GM12874 (cell line): Measurements from ENCODE around the gene CCNE1.

Experiments used
- TF ChIP-seq, protein P1 (sequence below): IDR thresholded peaks from 2 replicates; pipeline ENCODE4 v1.5.1; 2011; ENCODE audit warnings: low read depth, mild to moderate bottlenecking, control low read depth, low read length, moderate library complexity; ENCODE audit not compliant: insufficient read depth

Gene CCNE1

DNA sequence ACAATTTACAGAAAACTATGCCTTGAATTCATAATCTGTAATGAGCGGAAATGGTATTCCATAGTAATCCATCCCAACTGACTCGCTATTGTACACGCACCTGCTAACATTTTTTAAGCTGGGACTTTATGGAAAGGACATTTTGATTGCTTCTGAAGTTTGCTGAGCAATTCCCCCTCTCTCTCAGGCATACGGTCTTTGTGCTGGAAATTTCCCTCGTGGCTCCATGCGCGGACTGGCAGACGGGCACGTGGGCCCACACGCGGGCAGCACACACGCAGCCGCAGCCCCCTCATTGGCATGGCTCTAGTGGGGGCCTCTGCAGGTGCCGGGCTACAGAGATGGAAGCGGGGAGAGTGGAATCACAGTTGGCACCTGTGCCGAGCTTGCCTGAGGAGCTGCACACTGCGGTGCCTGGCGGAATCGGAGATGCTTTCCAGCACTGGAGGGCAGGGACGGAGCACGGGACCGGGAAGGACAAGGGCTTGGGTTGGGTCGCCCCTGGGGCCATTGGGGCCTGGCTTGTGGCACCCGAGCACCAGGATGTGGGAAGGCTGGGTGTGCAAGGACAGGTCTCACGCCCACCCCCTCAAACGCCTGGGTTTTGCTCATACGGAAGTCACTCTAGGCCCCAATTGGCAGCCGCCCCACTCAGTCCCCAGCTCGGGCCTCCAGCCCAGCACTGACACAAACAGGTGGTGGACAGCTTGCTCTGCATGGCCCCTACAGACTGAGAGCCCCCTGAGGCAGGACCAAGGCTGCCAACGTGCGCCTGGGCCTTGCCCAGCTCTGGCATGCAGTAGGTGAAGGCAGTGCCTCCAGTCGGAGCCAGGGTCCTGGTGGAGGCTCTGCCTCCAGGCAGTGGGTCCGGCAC, 30.2 kb upstream of the CCNE1 start:
- TF ChIP-seq, protein P1, sequence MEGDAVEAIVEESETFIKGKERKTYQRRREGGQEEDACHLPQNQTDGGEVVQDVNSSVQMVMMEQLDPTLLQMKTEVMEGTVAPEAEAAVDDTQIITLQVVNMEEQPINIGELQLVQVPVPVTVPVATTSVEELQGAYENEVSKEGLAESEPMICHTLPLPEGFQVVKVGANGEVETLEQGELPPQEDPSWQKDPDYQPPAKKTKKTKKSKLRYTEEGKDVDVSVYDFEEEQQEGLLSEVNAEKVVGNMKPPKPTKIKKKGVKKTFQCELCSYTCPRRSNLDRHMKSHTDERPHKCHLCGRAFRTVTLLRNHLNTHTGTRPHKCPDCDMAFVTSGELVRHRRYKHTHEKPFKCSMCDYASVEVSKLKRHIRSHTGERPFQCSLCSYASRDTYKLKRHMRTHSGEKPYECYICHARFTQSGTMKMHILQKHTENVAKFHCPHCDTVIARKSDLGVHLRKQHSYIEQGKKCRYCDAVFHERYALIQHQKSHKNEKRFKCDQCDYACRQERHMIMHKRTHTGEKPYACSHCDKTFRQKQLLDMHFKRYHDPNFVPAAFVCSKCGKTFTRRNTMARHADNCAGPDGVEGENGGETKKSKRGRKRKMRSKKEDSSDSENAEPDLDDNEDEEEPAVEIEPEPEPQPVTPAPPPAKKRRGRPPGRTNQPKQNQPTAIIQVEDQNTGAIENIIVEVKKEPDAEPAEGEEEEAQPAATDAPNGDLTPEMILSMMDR = no peak

DNA sequence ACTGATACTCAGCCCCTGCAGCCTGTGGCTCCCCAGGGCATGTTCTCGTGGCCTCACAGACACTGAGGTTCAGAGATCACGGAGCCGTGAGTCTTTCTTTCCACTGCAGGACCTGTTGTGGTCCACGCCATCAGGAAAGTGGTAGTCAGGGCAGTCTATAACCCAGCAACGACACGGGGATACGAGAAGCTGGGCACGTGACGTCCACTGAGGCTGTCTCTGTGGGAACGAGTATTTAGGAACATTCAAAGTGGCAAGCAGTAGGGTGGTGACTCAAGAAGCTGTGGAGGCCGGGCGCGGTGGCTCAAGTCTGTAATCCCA, 29.6 kb upstream of the CCNE1 start:
- TF ChIP-seq, protein P1 = no peak

DNA sequence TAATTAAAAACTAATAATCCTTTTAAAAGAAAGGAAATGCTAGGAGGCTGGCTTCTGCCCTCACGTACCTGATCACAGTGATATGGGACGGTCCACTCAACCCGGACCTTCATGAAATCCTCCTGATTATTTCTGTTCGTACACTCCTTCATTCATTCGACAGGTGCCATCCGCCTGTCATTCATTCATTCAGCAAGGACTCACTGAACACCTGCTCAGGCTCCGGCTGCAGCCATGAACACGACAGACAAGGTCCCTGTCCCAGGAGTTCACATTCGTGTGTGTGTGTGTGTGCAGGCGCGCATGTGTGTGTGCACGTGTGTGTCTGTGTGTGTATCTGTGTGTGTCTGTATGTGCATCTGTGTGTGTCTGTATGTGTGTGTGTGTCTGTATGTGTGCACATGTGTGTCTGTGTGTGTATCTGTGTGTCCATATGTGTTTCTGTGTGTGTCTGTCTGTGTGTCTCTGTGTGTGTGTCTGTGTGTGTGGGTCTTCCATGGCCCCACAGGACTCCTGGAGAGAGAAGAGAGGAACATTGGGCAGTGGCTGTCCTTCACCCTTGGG, 28.1 kb upstream of the CCNE1 start:
- TF ChIP-seq, protein P1 = no peak

GRCh38 chr19:29784598-29785223, 27.1 kb upstream of the CCNE1 start:
- TF ChIP-seq, protein P1 = no peak

GRCh38 chr19:29785360-29785759, 26.4 kb upstream of the CCNE1 start:
- TF ChIP-seq, protein P1 = no peak

- TF ChIP-seq, protein P1 = peak; percentile 65
Observed at GRCh38 chr19:29785955-29786589, 25.7 kb upstream of the CCNE1 start.

DNA sequence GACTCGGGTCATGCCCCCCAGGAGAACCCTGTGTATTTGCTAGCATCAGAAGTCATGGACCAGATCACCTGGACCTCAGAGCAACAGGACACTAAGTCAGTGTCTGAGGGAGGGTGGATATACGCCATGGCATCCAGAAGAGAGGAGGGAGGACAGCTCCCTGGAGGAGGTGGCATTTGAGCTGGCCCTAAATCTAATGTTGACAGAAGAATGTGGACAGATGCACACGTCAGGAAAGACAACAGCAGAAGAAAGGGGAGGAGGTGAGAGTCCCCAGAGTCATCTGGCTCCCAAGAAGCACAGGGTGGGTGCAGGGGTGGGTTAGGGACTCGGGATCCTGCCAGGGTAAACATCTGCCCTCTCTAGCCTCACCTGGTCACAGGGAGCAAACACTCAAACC, 24.5 kb upstream of the CCNE1 start:
- TF ChIP-seq, protein P1 = no peak
